Hematopoietic multipotent progenitor cell treated with erythropoietin and hydrocortisone succinate and interleukin-3 and kit ligand, for 6 days (in vitro differentiated cells): ENCODE data around the gene HTT-AS.
"Not testable (repeated sequence)": the region's sequence is repeated elsewhere in the genome, so short reads cannot be mapped to it uniquely, and the experiment has no call there.

Source experiments
- DNase-seq: peaks from one replicate; pipeline ENCODE4 v3.0.0-alpha.2; 2015

HTT-AS gene

DNA sequence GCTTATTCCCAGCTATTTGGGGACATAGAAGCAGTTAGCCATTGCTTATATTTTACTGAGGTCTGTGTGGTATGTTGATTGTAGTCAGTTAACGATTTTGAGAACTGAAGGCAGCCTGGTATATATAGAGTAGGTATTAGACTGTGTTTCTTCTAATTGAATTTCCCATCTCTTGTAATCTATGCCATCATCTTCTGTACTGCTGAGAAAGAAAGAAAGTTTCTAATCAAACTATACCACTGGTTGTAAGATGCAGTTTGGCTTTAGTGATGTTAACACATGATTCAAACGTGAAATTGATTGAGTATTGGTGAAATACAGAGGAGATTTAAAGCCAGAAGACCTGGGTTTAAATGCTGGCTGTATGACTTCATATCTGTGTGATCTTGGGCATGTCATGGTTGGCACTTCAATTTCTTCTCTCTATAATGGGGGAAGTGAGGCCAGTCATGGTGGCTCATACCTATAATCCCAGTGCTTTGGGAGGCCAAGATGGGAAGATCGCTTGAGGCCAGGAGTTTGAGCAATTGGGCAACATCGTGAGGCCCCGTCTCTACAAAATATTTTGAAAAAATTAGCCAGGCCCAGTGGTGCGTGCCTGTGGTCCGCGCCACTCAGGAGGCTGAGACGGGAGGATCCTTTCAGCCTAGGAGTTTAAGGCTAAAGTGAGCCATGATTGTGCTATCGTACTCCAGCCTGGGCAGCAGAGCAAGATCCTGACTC is 11.8 kb upstream of the HTT-AS start:
- no peak for DNase-seq

DNA sequence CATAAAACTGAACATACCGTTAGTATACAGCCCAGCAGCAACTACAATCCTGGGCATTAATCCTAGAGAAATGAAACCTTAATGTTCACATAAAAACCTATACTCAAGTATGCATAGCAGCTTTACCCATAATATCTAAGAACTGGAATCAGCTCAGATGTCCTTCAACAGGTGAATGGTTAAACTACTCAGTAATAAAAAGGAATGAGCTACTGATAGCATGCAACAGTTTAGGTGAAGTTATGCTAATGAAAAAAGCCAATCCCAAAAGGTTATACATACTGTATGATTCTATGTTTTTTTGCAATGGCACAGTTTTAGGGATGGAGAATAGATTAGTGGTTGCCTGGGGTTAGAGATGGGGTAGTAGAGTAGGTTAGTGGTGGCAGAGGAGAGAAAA is 9.4 kb upstream of the HTT-AS start:
- DNase-seq = no peak

DNA sequence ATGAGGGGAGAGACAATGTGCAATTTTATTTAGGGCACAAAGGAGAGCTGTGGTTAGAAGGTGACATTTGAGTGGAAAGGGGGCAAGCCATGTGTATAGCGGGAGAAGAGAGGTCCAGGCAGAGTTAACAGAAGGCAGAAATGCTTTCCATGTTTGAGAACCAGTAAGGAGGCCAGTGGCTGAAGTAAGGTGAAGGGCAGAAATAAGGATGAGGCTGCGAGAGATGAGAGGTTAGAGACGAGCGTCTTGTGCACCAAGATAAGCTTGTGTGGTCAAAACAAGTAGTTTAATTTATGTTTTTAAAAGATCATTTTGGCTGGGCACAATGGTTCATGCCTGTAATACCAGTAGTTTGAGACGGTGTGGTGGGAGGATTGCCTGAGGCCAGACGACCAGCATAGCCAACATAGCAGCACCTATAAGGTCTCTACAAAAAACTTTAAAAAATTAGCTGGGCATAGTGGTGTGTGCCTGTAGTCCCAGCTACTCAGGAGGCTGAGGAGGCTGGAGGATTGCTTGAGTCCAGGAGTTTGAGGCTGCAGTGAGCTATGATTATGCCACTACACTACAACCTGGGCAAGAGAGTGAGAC is 8.7 kb upstream of the HTT-AS start:
- peak; percentile 86 for DNase-seq

DNA sequence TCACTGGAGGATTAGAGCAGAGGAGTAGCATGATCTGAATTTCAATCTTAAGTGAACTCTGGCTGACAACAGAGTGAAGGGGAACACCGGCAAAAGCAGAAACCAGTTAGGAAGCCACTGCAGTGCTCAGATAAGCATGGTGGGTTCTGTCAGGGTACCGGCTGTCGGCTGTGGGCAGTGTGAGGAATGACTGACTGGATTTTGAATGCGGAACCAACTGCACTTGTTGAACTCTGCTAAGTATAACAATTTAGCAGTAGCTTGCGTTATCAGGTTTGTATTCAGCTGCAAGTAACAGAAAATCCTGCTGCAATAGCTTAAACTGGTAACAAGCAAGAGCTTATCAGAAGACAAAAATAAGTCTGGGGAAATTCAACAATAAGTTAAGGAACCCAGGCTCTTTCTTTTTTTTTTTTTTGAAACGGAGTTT is 5.4 kb upstream of the HTT-AS start:
- DNase-seq = peak; percentile 97

DNA sequence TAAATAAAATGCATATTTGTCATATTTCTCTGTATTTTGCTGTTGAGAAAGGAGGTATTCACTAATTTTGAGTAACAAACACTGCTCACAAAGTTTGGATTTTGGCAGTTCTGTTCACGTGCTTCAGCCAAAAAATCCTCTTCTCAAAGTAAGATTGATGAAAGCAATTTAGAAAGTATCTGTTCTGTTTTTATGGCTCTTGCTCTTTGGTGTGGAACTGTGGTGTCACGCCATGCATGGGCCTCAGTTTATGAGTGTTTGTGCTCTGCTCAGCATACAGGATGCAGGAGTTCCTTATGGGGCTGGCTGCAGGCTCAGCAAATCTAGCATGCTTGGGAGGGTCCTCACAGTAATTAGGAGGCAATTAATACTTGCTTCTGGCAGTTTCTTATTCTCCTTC is 3.5 kb upstream of the HTT-AS start:
- no peak for DNase-seq

DNA sequence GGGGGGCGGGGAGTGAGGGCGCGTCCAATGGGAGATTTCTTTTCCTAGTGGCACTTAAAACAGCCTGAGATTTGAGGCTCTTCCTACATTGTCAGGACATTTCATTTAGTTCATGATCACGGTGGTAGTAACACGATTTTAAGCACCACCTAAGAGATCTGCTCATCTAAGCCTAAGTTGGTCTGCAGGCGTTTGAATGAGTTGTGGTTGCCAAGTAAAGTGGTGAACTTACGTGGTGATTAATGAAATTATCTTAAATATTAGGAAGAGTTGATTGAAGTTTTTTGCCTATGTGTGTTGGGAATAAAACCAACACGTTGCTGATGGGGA is 1.3 kb upstream of the HTT-AS start:
- no peak for DNase-seq

DNA sequence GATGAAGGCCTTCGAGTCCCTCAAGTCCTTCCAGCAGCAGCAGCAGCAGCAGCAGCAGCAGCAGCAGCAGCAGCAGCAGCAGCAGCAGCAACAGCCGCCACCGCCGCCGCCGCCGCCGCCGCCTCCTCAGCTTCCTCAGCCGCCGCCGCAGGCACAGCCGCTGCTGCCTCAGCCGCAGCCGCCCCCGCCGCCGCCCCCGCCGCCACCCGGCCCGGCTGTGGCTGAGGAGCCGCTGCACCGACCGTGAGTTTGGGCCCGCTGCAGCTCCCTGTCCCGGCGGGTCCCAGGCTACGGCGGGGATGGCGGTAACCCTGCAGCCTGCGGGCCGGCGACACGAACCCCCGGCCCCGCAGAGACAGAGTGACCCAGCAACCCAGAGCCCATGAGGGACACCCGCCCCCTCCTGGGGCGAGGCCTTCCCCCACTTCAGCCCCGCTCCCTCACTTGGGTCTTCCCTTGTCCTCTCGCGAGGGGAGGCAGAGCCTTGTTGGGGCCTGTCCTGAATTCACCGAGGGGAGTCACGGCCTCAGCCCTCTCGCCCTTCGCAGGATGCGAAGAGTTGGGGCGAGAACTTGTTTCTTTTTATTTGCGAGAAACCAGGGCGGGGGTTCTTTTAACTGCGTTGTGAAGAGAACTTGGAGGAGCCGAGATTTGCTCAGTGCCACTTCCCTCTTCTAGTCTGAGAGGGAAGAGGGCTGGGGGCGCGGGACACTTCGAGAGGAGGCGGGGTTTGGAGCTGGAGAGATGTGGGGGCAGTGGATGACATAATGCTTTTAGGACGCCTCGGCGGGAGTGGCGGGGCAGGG is 711 bp upstream of the HTT-AS start:
- peak; percentile 78 for DNase-seq

DNA sequence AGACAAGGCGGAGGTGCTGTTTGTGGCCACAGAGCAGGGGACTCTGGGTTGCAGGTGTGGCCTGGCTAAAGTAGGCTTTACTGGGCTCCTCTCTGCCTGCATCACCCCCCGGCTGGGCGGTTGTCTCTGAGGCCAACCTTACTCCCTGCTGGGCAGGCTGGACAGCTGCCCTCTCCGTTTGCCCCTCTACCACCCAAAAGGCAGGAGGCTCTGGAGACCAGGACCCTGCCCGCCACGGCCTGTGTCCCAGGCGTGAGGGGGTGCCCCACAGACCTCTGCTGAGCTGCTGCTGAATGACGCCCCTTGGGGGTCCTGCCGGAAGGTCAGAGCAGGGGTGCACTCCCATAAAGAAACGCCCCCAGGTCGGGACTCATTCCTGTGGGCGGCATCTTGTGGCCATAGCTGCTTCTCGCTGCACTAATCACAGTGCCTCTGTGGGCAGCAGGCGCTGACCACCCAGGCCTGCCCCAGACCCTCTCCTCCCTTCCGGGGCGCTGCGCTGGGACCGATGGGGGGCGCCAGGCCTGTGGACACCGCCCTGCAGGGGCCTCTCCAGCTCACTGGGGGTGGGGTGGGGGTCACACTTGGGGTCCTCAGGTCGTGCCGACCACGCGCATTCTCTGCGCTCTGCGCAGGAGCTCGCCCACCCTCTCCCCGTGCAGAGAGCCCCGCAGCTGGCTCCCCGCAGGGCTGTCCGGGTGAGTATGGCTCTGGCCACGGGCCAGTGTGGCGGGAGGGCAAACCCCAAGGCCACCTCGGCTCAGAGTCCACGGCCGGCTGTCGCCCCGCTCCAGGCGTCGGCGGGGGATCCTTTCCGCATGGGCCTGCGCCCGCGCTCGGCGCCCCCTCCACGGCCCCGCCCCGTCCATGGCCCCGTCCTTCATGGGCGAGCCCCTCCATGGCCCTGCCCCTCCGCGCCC is 920 bp downstream of the HTT-AS start:
- DNase-seq = no peak

DNA sequence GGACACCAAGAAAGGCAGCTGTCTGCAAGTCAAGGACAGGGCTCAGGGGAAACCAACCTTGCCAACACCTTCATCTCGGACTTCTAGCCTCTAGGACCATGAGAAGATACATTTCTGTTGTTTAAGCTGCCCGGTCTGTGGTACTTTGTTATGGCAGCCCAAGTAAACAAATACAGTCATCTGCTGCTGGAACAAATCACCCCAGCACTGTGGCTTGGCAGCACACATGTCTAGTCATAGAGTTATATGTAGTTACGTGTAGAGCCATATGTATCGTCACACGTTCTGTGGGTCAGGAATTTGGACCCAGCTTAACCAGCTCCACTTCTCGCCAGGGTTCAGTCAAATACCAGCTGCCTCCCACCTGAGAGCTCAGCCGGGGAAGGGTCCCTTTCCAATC is 2.5 kb downstream of the HTT-AS start:
- DNase-seq = no peak

DNA sequence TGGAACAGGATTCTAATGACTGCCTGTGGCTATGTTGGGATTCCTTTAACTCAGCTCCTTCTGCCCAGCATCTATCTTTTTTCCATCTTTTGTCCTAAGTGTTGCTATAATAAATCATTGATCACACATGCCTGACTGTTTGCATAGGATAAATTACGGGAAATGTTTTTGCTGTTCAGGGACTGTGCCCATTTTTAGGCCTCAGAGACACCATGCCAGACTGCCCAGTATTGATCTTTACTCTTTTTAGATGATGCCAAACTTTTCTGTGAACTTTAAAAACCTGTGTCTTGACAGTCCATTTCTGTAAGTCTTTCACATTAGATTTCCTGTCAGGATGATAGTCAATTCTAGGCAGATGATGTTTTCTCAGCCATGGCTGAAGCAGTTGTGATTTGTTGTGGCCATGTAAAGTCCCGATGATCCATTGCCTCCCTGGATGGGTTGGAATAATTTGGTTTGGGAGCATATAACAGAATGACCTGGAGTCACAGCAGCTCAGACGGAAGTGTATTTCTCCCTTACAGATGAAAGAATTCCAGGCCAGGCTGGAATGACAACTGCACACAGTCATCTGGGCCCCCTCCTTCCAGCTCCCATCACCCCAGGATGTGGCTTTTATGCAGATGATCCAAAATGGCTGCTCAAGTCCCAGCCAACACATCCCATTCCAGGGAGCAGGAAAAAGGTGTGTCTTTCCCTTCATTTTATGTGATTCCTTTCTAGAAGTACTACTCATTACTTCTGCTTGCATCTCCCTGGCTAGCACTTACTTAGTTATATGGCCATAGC is 3.4 kb downstream of the HTT-AS start:
- DNase-seq = no peak

DNA sequence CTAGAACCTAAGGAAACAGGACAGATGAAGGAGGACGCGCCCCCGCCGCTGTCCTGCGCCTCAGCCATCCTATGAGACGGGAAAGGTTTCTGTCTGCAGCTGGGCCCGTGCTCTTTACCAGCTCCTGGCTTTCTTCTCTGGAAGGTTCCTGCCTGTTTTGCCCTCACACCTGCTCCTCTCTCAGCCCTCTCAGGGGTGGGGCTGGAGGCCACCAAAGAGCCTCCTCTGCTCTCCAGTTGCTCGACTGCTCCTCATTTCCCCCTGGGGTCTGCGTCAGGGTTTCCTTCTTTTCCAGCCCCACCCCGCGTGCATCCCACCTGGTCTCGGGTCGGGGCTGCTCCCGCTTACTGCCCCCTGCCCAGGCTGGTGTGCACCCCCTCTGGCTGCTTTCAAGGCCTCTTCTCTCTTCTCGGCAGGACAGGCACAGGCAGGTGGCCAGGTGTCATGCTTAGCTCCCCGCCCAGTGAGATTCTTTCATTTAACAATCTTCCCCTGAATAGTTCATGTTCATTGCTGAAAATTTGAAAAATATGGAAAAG is 4.6 kb downstream of the HTT-AS start:
- DNase-seq = no peak

DNA sequence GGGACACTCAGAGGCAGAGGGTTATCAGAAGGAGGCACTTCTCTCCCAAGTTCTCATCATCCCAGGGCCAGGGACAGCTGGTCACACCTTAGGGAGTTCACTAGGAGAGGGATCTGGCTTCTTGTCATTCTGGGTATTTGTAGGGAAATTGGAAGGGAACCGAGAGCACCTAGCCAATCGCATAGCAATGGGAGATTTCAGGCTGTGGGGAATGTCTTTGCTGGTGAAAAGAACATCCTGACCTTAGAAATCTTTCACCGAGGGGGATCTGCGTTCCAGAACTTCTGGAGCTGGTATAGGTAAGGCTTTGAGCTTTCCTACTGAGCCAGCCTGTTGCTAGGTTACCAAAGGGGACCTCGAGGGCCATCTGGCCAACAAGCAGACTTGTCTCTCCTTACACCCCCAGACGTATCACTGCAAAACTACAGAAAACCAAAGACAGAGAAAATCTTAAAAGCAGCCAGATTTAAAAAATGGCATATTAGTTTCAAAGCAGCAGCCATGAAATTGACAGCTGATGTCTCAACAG is 6.8 kb downstream of the HTT-AS start:
- DNase-seq = no peak

DNA sequence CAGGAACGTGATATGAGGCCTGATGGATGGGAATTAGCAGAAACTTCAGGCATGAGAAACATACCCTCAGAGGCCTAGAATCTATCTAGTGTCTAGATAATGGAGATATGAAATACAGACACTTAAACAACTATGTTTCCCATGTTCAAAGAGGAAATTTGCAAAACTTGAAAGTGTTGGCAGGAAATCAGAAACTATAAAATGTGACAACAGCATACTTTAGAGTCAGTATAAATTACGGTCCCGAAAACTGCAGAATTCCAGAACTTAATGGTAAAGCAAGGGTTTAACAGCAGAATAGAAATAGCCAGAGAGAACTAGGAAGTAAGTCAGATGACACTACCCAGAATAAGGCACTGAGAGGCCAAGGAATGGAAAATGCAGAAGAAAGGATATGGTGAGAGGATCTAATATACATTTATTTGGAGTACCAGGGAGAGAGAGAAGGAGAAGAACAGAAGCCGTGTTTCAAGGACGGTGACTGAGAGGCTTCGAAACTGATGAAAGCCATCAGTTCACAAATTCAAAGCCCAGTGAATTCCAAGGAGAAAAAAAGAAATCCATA is 7.4 kb downstream of the HTT-AS start:
- no peak for DNase-seq

DNA sequence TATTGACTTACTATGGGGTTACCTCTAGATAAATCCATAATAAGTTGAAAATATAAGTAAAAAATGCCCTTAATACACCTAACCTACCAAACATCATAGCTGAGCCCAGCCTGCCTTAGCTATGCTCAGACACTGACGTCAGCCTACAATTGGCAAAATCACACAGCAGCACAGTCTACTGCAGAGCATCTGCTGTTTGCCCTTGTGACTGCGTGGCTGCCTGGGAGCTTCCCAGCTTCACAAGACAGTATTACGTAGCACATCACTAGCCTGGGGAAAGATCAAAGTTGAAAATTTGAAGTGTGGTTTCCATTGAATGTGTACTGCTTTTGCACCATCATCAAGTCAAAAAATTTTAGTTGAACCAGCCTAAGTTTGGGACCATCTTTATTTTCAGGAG is 8.8 kb downstream of the HTT-AS start:
- no peak for DNase-seq

DNA sequence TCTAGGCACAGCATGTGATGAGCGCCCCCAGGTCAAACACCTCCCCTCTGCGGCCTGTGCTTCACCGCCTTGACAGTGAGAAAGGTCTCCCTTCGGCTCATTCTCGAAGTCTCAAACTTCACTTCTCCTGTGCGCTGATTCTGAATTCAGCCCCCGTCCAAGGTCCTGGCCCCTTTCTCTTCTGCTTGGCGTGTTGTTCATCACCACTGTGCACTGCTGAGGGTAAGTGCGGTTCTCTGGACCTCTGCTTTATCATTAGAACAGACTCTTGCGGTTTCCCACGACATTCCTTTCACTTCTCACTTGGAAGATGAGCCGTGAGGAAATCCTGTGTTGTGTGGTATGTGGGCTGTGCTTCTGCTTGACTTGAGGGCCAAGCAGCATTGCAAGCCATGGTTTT is 11.9 kb downstream of the HTT-AS start:
- DNase-seq = no peak

DNA sequence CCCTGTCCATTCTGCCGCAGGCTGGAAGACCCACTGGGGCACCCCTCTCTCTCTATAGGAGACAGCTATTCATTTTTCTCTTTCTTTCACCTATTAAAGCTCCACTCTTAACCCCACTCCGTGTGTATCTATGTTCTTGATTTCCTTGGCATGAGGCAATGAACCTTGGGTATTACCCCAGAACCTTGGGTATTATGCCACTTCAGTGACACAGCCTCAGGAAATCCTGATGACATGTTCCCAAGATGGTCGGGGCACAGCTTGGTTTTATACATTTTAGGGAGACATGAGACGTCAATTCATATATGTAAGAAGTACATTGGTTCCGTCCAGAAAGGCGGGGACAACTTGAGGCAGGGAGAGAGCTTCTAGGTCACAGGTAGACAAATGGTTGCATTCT is 13.4 kb downstream of the HTT-AS start:
- DNase-seq = no peak

DNA sequence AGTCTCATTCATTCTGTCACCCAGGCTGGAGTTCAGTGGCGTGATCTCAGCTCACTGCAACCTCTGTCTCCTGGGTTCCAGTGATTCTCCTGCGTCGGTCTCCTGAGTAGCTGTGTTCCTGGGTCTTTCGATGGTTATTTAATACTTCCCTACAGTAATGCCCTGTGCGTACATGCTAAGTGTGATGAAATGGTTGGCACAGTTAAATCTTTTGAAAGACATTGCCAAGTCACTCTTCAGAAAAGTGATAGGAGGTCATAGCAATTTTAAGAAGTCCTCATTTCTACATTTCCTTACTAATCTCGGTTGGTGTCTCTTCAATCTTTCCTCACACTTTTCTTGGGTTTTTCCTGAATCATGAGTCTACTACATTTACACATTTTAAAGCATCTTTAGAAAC is 14.4 kb downstream of the HTT-AS start:
- DNase-seq = no peak

DNA sequence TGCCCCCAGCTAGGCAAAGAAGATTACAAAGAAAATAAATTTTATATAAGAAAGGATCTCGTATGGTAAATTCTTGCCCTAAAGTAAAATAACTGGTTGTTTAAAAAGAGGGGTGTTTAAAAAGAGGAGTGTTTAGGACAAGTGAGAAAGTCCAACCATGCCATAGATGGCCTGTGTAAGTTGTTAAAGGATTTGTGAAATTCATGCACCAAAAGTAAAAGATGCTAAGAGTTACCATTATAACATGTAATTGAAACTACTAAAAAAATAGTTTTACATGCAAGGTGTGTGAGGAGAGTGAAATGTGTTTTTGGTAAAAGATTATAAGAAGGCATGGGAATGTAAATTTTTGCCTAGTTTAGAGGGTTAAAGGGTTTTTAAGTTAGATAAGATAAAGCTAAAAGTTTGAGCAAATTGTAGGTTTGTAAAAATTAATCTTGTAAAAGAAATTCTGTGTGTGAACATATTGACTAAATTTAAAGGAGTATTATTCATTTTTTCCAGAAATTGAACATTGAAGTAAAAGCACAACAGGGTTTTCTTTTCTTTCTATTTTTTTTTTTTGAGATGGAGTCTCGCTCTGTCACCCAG is 20.1 kb downstream of the HTT-AS start:
- DNase-seq = no peak

DNA sequence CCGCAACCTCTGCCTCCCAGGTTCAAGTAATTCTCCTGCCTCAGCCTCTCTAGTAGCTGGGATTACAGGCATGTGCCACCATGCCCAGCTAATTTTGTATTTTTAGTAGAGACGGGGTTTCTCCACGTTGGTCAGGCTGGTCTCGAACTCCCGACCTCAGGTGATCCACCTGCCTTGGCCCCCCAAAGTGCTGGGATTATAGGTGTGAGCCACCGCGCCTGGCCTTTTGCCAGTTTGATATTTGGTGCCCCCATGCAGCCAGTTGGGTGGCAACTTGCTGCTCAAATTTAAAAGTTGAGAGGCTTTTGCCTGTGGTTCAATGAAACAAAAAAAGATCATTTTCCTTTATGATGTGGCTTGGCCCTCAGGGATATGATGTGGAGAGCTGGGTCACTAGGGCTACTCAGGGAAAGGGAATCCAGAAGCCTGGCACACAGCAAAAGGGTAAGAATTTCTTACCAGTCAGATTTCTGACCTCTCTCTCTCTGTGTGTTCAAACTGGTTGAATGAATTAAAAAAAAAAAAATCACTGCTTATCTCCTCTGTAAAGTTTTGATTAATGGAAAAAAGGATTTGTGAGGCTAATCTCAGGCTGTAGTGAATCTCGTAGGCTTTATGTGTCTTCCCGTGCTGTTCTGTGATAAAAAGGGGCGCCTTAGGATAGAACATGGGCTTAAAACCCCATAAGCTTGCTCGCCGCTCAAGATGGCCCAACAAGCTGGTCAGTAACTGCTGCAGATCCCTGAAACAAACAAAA is 23.0 kb downstream of the HTT-AS start:
- DNase-seq = not testable (repeated sequence)
